ENCODE measurements around the gene RBP4.

RBP4 gene

DNA sequence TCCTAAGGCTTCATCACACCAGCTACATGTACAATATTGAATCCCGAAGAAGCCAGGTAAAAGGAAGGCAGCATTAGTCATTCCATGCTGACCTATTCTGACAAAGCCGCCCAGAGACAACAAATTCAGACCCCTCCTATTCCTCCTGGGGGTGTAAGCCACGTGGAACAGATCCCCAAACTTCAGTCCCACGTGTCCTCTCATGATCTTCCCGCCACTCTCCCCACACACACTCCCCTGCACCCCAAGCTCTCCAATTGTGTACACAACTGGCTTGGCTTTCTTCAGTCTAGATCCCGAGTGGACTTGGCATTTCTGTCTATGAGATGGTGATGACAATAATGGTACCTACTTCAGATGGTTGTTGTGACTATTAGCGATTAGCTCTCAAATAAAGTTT lies 19.9 kb upstream of the RBP4 start:
- Histone ChIP-seq H3K4me1 (ENCODE audit: insufficient read depth, insufficient read length) (no peaks in the 10 kb centered on the region), H3K9ac (ENCODE audit: insufficient read length, low read depth) (no peak overlapping the region), H3K36me3 (ENCODE audit: insufficient read depth, insufficient read length, low read length) (no peaks in the 10 kb centered on the region), H3K4me3 (ENCODE audit: insufficient read length, low read depth) (no peak overlapping the region), H3K27me3 (ENCODE audit: insufficient read depth, insufficient read length) (no peaks in the 10 kb centered on the region), H3K9me3 (ENCODE audit: insufficient read depth, low read length) (no peaks in the 10 kb centered on the region)
- DNase-seq (ENCODE audit: low read depth, low spot score), result no peak
- TF ChIP-seq ZNF274 (IDR thresholded peaks at IDR 0.05; ENCODE audit: low read depth, low read length), result no peak
- TF ChIP-seq SUZ12 (IDR thresholded peaks at IDR 0.05; ENCODE audit: extremely low read depth, insufficient read depth, insufficient read length), result no peak
- no peak for TF ChIP-seq YY1 (IDR thresholded peaks at IDR 0.05; ENCODE audit: insufficient read depth, insufficient read length)

DNA sequence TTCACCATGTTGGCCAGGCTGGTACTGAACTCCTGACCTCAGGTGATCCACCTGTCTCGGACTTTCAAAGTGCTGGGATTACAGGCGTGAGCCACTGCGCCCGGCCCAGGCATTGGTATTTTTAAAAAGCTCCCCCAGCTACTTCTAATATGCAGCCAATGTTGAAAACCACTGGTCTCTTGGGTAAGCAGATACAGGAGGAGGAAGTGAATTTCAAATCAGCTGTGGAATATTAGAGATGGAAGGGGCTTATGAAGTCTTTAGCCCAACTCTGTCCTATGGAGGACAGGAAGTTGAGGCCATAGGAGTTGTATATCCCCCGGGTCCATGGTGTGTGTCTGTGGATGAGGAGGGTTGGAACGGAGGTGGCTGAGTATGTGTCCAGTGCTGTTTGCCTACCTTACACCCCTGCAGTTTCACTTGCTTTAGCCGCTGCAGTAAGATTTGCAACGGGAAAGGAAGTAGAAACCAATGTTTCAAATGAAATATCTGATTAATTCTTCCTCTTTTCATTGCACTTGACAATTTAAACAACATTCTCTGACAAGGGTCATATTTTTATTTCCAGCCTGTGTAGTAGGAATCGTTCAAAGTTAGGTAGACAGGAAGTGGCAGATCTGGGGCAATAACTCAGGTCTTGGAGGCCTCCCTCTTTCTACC lies 14.7 kb upstream of the RBP4 start:
- no peak for DNase-seq (ENCODE audit: low read depth, low spot score)
- no peak overlapping the region for H3K9ac ChIP-seq (ENCODE audit: insufficient read length, low read depth)
- TF ChIP-seq YY1 (IDR thresholded peaks at IDR 0.05; ENCODE audit: insufficient read depth, insufficient read length) (no peak), SUZ12 (IDR thresholded peaks at IDR 0.05; ENCODE audit: extremely low read depth, insufficient read depth, insufficient read length) (no peak), ZNF274 (IDR thresholded peaks at IDR 0.05; ENCODE audit: low read depth, low read length) (no peak)
- H3K36me3 ChIP-seq (ENCODE audit: insufficient read depth, insufficient read length, low read length), result no peaks in the 10 kb centered on the region
- no peaks in the 10 kb centered on the region for H3K9me3 ChIP-seq (ENCODE audit: insufficient read depth, low read length)
- H3K27me3 ChIP-seq (ENCODE audit: insufficient read depth, insufficient read length), result no peaks in the 10 kb centered on the region
- H3K4me1 ChIP-seq (ENCODE audit: insufficient read depth, insufficient read length), result no peaks in the 10 kb centered on the region
- H3K4me3 ChIP-seq (ENCODE audit: insufficient read length, low read depth), result no peak overlapping the region

DNA sequence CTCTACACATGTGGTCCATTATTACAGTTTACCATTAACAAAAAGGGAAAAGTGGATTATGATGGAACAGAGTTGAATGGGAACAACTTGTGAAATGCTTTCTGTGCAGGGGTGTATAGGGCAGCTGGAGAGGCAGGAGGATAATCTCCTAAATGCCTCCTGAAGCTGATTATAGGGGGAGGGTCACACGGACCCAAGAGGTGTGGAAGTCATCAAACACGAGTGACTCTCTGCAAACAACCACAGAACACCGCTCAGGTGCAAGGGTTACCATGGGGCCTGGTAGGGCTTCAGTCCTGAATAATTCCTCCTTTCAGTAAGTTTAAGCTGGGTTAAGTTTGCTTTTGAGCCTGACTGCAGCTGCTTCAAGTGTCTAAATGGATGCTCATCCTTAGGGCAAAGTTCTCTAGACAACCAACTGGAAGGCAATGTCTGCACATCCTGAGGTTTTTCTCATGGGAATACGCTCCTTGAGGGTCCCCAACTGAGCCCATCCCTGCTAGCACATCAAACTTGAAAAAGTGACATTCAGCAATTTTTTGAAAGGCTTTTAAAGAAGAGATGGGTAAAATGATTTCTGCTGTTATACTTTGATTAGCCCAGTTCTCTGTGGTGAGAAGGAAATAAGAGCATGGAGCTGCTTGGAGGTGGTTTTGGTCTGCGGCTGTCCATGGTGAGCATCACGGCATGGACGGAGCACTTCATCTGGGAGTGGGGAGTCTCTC lies 13.2 kb upstream of the RBP4 start:
- Histone ChIP-seq H3K36me3 (ENCODE audit: insufficient read depth, insufficient read length, low read length) (no peaks in the 10 kb centered on the region), H3K27me3 (ENCODE audit: insufficient read depth, insufficient read length) (no peaks in the 10 kb centered on the region), H3K9me3 (ENCODE audit: insufficient read depth, low read length) (no peaks in the 10 kb centered on the region), H3K4me1 (ENCODE audit: insufficient read depth, insufficient read length) (no peaks in the 10 kb centered on the region), H3K9ac (ENCODE audit: insufficient read length, low read depth) (no peak overlapping the region), H3K4me3 (ENCODE audit: insufficient read length, low read depth) (no peak overlapping the region)
- DNase-seq (ENCODE audit: low read depth, low spot score), result no peak
- TF ChIP-seq ZNF274 (IDR thresholded peaks at IDR 0.05; ENCODE audit: low read depth, low read length), result no peak
- TF ChIP-seq SUZ12 (IDR thresholded peaks at IDR 0.05; ENCODE audit: extremely low read depth, insufficient read depth, insufficient read length), result no peak
- no peak for TF ChIP-seq YY1 (IDR thresholded peaks at IDR 0.05; ENCODE audit: insufficient read depth, insufficient read length)

DNA sequence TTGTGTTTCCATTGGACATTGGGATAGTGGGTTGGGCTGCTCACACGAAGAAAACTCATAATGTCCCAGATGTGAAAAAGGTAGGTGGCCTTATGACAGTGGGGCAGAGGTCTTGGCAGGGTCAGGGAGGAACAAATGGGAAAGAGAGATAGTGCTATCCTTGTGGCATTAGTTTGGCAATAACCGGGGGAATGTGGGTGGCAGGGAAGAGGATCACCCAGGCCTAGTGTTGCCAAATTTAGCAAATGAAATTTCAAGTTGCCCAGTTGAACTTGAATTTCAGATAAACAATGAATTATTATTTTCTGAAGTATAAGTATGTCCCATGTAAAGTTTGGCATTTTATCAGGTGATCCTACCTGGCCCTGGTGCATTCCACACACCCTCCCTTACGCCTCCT lies 12.1 kb upstream of the RBP4 start:
- Histone ChIP-seq H3K4me1 (ENCODE audit: insufficient read depth, insufficient read length) (no peaks in the 10 kb centered on the region), H3K4me3 (ENCODE audit: insufficient read length, low read depth) (no peak overlapping the region), H3K27me3 (ENCODE audit: insufficient read depth, insufficient read length) (no peaks in the 10 kb centered on the region), H3K9ac (ENCODE audit: insufficient read length, low read depth) (no peak overlapping the region), H3K36me3 (ENCODE audit: insufficient read depth, insufficient read length, low read length) (no peaks in the 10 kb centered on the region), H3K9me3 (ENCODE audit: insufficient read depth, low read length) (no peaks in the 10 kb centered on the region)
- TF ChIP-seq YY1 (IDR thresholded peaks at IDR 0.05; ENCODE audit: insufficient read depth, insufficient read length) (no peak), SUZ12 (IDR thresholded peaks at IDR 0.05; ENCODE audit: extremely low read depth, insufficient read depth, insufficient read length) (no peak), ZNF274 (IDR thresholded peaks at IDR 0.05; ENCODE audit: low read depth, low read length) (no peak)
- DNase-seq (ENCODE audit: low read depth, low spot score), result no peak

DNA sequence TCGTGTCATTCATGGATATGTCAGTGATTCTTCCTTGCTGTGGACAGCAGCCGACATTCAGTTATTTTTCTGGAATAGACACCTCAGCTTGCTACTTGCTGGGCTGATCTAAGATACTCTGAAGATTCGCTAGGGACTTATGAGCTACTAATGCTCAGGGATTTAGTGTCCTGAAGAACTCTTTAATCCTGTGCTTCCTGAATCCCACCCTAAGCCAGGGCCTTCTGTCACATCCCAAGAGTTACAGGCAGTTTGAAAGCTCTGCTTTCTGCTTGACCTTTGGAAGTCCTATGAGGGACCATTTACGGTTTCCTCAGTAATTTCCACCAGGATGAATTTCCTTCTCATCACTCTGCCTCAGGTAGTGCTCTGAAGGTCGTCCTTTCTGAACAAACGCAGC lies 11.3 kb upstream of the RBP4 start, which contains the start of gene PDE6C:
PDE6C (plus strand) TSS at position 227 of the 400 bp plus-strand sequence. CDS start 189 bp downstream, outside the sequence.
- no peak for TF ChIP-seq SUZ12 (IDR thresholded peaks at IDR 0.05; ENCODE audit: extremely low read depth, insufficient read depth, insufficient read length)
- TF ChIP-seq ZNF274 (IDR thresholded peaks at IDR 0.05; ENCODE audit: low read depth, low read length), result no peak
- no peak for TF ChIP-seq YY1 (IDR thresholded peaks at IDR 0.05; ENCODE audit: insufficient read depth, insufficient read length)
- DNase-seq (ENCODE audit: low read depth, low spot score), result no peak
- Histone ChIP-seq H3K9ac (ENCODE audit: insufficient read length, low read depth) (no peak within 1 kb of the TSS), H3K36me3 (ENCODE audit: insufficient read depth, insufficient read length, low read length) (no peaks in the 10 kb centered on the region), H3K4me1 (ENCODE audit: insufficient read depth, insufficient read length) (no peaks in the 10 kb centered on the region), H3K4me3 (ENCODE audit: insufficient read length, low read depth) (no peak within 1 kb of the TSS), H3K27me3 (ENCODE audit: insufficient read depth, insufficient read length) (no peaks in the 10 kb centered on the region), H3K9me3 (ENCODE audit: insufficient read depth, low read length) (no peaks in the 10 kb centered on the region)

DNA sequence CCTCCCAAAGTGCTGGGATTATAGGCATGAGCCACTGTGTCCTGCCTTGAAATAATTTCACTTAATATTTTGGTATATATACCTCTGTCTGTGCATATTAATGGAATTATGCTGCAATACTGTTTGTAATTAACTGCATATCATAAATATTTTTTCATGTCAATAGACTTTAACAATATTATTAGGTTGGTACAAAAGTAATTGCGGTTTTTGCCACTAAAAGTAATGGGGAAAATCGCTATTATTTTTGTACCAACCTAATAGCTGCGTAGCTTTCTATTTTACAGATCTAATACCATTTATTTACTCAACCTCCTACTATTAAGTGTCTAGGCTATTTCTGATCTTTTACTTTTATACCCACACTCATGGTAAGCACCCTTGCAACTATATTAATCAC lies 7.4 kb upstream of the RBP4 start:
- no peak for DNase-seq (ENCODE audit: low read depth, low spot score)
- Histone ChIP-seq H3K27me3 (ENCODE audit: insufficient read depth, insufficient read length) (peaks cover 12% of the 10 kb centered on the region), H3K4me1 (ENCODE audit: insufficient read depth, insufficient read length) (no peaks in the 10 kb centered on the region), H3K9me3 (ENCODE audit: insufficient read depth, low read length) (no peaks in the 10 kb centered on the region), H3K36me3 (ENCODE audit: insufficient read depth, insufficient read length, low read length) (no peaks in the 10 kb centered on the region), H3K4me3 (ENCODE audit: insufficient read length, low read depth) (no peak overlapping the region), H3K9ac (ENCODE audit: insufficient read length, low read depth) (no peak overlapping the region)
- TF ChIP-seq YY1 (IDR thresholded peaks at IDR 0.05; ENCODE audit: insufficient read depth, insufficient read length) (no peak), ZNF274 (IDR thresholded peaks at IDR 0.05; ENCODE audit: low read depth, low read length) (no peak), SUZ12 (IDR thresholded peaks at IDR 0.05; ENCODE audit: extremely low read depth, insufficient read depth, insufficient read length) (no peak)

DNA sequence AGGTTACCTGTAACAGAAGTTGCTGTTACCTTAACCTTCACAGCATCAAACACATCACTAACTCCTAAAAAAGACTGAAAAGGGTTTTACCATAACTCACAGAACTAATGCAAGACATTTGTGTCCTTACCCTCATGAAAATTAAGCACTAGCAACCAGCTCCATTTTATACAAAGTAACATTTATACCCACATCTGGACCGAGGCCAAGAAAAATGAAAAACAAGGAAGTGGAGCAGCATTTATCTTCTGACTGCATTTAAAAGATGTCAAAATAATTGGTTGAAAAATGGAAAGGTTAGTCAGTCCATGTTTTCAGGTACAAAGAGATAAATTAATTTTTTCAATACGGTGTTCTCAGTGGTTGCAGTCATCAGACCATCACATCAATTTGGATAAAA lies 3.1 kb upstream of the RBP4 start:
- H3K9ac ChIP-seq (ENCODE audit: insufficient read length, low read depth), result no peak overlapping the region
- no peaks in the 10 kb centered on the region for H3K9me3 ChIP-seq (ENCODE audit: insufficient read depth, low read length)
- H3K27me3 ChIP-seq (ENCODE audit: insufficient read depth, insufficient read length), result peaks cover 51% of the 10 kb centered on the region
- no peaks in the 10 kb centered on the region for H3K36me3 ChIP-seq (ENCODE audit: insufficient read depth, insufficient read length, low read length)
- no peak for TF ChIP-seq YY1 (IDR thresholded peaks at IDR 0.05; ENCODE audit: insufficient read depth, insufficient read length)
- TF ChIP-seq SUZ12 (IDR thresholded peaks at IDR 0.05; ENCODE audit: extremely low read depth, insufficient read depth, insufficient read length), result no peak
- TF ChIP-seq ZNF274 (IDR thresholded peaks at IDR 0.05; ENCODE audit: low read depth, low read length), result no peak
- no peak overlapping the region for H3K4me3 ChIP-seq (ENCODE audit: insufficient read length, low read depth)
- DNase-seq (ENCODE audit: low read depth, low spot score), result no peak
- no peaks in the 10 kb centered on the region for H3K4me1 ChIP-seq (ENCODE audit: insufficient read depth, insufficient read length)

All from NT2/D1 (cell line).